ENCODE results near the gene RMC1.

RMC1 gene

DNA sequence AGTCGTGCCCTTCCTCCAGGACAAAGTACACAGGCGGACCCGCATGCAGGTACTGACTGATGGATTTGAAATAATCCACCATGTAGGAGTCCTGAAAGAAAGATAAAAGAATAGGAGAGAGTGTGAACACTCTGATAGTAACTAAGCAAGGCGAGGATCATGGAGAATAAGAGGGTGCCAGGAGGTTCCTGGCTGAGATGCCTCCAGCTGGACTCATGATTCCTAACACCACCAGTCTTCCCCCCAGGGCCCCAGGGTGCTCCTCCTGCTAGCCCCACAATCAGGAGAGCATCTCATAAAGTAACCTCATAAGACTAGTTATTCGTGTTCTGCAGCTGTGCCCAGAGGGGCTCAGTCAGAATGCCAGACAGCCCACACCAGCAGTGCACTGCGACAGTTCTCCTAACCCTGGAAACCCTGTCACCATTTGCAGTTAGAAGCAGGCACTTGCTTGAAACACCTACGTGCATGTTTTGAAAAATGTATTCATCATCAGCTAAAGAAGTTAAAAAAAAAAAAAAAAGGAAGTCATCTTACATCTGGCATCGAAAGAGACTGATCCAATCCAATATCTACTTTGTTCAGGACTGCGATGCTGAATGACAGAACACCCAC is 36.7 kb downstream of the RMC1 start:
- TF ChIP-seq, protein P1, sequence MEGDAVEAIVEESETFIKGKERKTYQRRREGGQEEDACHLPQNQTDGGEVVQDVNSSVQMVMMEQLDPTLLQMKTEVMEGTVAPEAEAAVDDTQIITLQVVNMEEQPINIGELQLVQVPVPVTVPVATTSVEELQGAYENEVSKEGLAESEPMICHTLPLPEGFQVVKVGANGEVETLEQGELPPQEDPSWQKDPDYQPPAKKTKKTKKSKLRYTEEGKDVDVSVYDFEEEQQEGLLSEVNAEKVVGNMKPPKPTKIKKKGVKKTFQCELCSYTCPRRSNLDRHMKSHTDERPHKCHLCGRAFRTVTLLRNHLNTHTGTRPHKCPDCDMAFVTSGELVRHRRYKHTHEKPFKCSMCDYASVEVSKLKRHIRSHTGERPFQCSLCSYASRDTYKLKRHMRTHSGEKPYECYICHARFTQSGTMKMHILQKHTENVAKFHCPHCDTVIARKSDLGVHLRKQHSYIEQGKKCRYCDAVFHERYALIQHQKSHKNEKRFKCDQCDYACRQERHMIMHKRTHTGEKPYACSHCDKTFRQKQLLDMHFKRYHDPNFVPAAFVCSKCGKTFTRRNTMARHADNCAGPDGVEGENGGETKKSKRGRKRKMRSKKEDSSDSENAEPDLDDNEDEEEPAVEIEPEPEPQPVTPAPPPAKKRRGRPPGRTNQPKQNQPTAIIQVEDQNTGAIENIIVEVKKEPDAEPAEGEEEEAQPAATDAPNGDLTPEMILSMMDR (IDR thresholded peaks at IDR 0.05; ENCODE audit: low read length, missing control alignments), result no peak
- no peak overlapping the region for H3K4me3 ChIP-seq (replicated peaks; ENCODE audit: low read depth, low read length)
- DNase-seq (ENCODE audit: low read depth), result no peak

GRCh38 chr18:23540867-23541266 is 37.6 kb downstream of the RMC1 start:
- peak; percentile 45 for DNase-seq (ENCODE audit: low read depth)
- H3K4me3 ChIP-seq (replicated peaks; ENCODE audit: low read depth, low read length), result no peak overlapping the region

DNA sequence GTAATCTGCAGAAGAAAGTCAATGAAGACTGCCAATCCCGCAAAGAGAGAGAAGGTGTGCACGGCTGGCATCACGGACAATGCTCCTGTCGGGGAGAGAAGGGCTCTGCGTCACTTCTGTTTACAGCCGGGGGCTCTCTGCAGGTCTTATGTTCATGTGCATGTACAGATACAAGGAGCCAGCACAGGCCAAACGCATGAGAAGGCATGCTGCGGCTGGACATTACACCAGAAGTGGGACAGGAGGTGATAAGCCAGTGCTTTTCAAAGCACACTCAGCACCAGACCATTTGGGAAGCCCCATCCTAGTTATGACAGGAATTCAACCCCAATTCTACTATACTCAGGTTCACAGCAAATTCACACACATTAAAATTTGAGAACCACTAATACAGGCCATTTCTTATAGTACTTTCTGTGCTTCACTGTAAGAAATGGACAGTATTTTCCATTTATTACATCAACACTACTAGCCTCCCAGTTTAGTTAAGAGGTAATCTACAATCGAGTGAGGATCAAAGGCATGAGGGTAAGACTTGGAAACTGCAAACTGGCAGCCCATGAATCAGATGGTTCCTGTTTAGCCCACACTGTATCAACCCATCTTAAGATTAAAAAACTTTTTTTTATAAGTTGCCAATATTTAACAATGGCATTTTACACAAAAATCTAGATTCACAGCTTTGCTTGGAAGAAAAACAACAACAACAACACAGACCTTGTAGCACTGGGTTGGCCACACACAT is 38.2 kb downstream of the RMC1 start:
- no peak for DNase-seq (ENCODE audit: low read depth)
- TF ChIP-seq, protein P1 (IDR thresholded peaks at IDR 0.05; ENCODE audit: low read length, missing control alignments), result no peak
- no peak overlapping the region for H3K4me3 ChIP-seq (replicated peaks; ENCODE audit: low read depth, low read length)

More at GRCh38 chr18:23540867-23541266, 37.6 kb downstream of the RMC1 start:
- TF ChIP-seq, protein P1 (IDR thresholded peaks at IDR 0.05; ENCODE audit: low read length, missing control alignments), result no peak

DNA sequence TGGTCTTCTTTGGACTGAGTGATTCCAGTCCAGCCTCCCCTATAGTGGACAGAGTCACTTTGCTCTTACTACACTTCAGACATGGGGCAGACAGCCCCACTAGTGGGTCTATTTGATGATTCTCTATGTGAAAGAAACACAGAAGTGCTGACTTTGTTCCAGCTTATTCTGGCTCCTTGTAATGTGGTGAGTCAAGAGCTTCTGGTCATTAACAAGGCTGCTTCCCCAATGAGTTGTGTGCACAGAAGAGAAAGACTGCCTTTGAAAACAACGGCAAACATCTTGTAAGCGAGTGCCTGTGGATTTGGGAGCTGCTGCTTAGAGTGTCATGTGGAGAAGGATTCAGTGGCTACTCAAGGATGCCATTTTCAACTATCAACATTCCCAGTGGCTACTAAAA is 39.1 kb downstream of the RMC1 start:
- TF ChIP-seq, protein P1 (IDR thresholded peaks at IDR 0.05; ENCODE audit: low read length, missing control alignments), result no peak
- DNase-seq (ENCODE audit: low read depth), result no peak
- H3K4me3 ChIP-seq (replicated peaks; ENCODE audit: low read depth, low read length), result no peak overlapping the region

DNA sequence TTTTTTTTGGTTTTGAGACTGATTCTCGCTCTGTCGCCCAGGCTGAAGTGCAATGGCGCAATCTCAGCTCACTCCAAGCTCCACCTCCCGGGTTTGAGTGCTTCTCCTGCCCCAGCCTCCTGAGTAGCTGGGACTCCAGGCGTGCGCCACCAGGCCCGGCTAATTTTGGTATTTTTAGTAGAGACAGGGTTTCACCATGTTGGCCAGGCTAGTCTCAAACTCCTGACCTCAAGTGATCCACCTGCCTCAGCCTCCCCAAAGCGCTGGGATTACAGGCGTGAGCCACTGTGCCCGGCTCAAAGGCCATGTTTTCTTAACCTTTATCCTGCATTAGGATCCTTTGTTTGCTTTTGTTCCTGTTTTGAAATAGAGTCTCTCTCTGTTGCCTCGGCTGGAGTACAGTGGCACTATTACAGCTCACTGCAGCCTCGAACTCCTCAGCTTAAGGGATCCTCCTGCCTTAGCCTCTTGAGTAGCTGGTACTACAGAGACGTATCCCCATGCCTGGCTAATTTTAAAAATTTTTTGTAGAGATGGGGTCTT is 42.0 kb downstream of the RMC1 start:
- TF ChIP-seq, protein P1 (IDR thresholded peaks at IDR 0.05; ENCODE audit: low read length, missing control alignments), result no peak
- no peak for DNase-seq (ENCODE audit: low read depth)
- H3K4me3 ChIP-seq (replicated peaks; ENCODE audit: low read depth, low read length), result no peak overlapping the region

- DNase-seq (ENCODE audit: low read depth), result no peak
- TF ChIP-seq, protein P1 (IDR thresholded peaks at IDR 0.05; ENCODE audit: low read length, missing control alignments), result no peak
Measured at GRCh38 chr18:23547306-23547705, 44.0 kb downstream of the RMC1 start.

More at GRCh38 chr18:23547306-23547705, 44.0 kb downstream of the RMC1 start:
- H3K4me3 ChIP-seq (replicated peaks; ENCODE audit: low read depth, low read length), result no peak overlapping the region

Measured in fibroblast of pulmonary artery (primary cell).